ENCODE measurements around the gene CERCAM.
A peak's percentile ranks its signal among the peaks of the same experiment; 100 is the strongest.

The CERCAM gene

GRCh38 chr9:128406848-128407391, 13.7 kb upstream of the CERCAM start:
- Histone ChIP-seq H3K56ac (ENCODE audit: low read length) (peak overlapping the region; percentile 5), H3K27me3 (ENCODE audit: insufficient read depth, low read length, poor library complexity) (peaks cover 10% of the 10 kb centered on the region), H3K4me2 (ENCODE audit: low read length) (no peak overlapping the region), H3K9ac (ENCODE audit: low read length) (no peak overlapping the region), H3K36me3 (ENCODE audit: control insufficient read depth, insufficient read depth, low read length) (no peaks in the 10 kb centered on the region), H3K4me3 (ENCODE audit: low read length) (no peak overlapping the region), H3K27ac (ENCODE audit: low read depth, low read length) (no peak overlapping the region), H3K18ac (ENCODE audit: low read length) (no peak overlapping the region), H2BK5ac (ENCODE audit: low read length) (no peak overlapping the region), H2AK5ac (ENCODE audit: low read length) (no peak overlapping the region), H3K79me2 (ENCODE audit: control insufficient read depth, insufficient read depth, low read length) (no peaks in the 10 kb centered on the region), H4K8ac (ENCODE audit: low read depth, low read length) (no peak overlapping the region), H3K4ac (ENCODE audit: low read depth, low read length) (no peak overlapping the region), H3K23ac (ENCODE audit: low read length) (no peak overlapping the region), H3K4me1 (ENCODE audit: control insufficient read depth, low read depth, low read length) (no peaks in the 10 kb centered on the region), H4K5ac (ENCODE audit: low read length) (no peak overlapping the region), H2BK15ac (replicated peaks; ENCODE audit: low read depth) (no peak overlapping the region), H2BK120ac (ENCODE audit: low read depth, low read length) (no peak overlapping the region), H3K79me1 (ENCODE audit: low read length) (no peaks in the 10 kb centered on the region)
- no peak for DNase-seq
- no CpG with 5 or more reads among the region's 9 CpGs for WGBS (ENCODE audit: extremely low coverage, insufficient coverage, low lambda C conversion rate)

GRCh38 chr9:128408963-128409431, 11.7 kb upstream of the CERCAM start:
- H3K27ac ChIP-seq (ENCODE audit: low read depth, low read length): no peak overlapping the region
- H3K56ac ChIP-seq (ENCODE audit: low read length): no peak overlapping the region
- no peak overlapping the region for H3K23ac ChIP-seq (ENCODE audit: low read length)
- no peak overlapping the region for H2AK5ac ChIP-seq (ENCODE audit: low read length)
- no peak overlapping the region for H4K5ac ChIP-seq (ENCODE audit: low read length)
- no peak overlapping the region for H4K8ac ChIP-seq (ENCODE audit: low read depth, low read length)
- peaks cover 10% of the 10 kb centered on the region for H3K27me3 ChIP-seq (ENCODE audit: insufficient read depth, low read length, poor library complexity)
- H3K4me1 ChIP-seq (ENCODE audit: control insufficient read depth, low read depth, low read length): no peaks in the 10 kb centered on the region
- H3K79me1 ChIP-seq (ENCODE audit: low read length): no peaks in the 10 kb centered on the region
- H2BK15ac ChIP-seq (replicated peaks; ENCODE audit: low read depth): no peak overlapping the region
- H3K79me2 ChIP-seq (ENCODE audit: control insufficient read depth, insufficient read depth, low read length): no peaks in the 10 kb centered on the region
- no peak overlapping the region for H3K18ac ChIP-seq (ENCODE audit: low read length)
- WGBS (ENCODE audit: extremely low coverage, insufficient coverage, low lambda C conversion rate): no CpG with 5 or more reads among the region's 26 CpGs
- no peak overlapping the region for H2BK5ac ChIP-seq (ENCODE audit: low read length)
- no peak overlapping the region for H2BK120ac ChIP-seq (ENCODE audit: low read depth, low read length)
- H3K9ac ChIP-seq (ENCODE audit: low read length): no peak overlapping the region
- no peak overlapping the region for H3K4me2 ChIP-seq (ENCODE audit: low read length)
- H3K4ac ChIP-seq (ENCODE audit: low read depth, low read length): no peak overlapping the region
- no peak overlapping the region for H3K4me3 ChIP-seq (ENCODE audit: low read length)
- H3K36me3 ChIP-seq (ENCODE audit: control insufficient read depth, insufficient read depth, low read length): no peaks in the 10 kb centered on the region
- no peak for DNase-seq

- no peak for DNase-seq
- H2BK5ac ChIP-seq (ENCODE audit: low read length): no peak overlapping the region
- no peak overlapping the region for H3K27ac ChIP-seq (ENCODE audit: low read depth, low read length)
- H4K5ac ChIP-seq (ENCODE audit: low read length): no peak overlapping the region
- H3K27me3 ChIP-seq (ENCODE audit: insufficient read depth, low read length, poor library complexity): peaks cover 10% of the 10 kb centered on the region
- H3K56ac ChIP-seq (ENCODE audit: low read length): no peak overlapping the region
- H3K79me1 ChIP-seq (ENCODE audit: low read length): no peaks in the 10 kb centered on the region
- no peak overlapping the region for H4K8ac ChIP-seq (ENCODE audit: low read depth, low read length)
- H2BK15ac ChIP-seq (replicated peaks; ENCODE audit: low read depth): no peak overlapping the region
- H3K4me1 ChIP-seq (ENCODE audit: control insufficient read depth, low read depth, low read length): no peaks in the 10 kb centered on the region
- no peak overlapping the region for H2BK120ac ChIP-seq (ENCODE audit: low read depth, low read length)
- H3K4ac ChIP-seq (ENCODE audit: low read depth, low read length): no peak overlapping the region
- no peak overlapping the region for H3K18ac ChIP-seq (ENCODE audit: low read length)
- no CpG with 5 or more reads among the region's 8 CpGs for WGBS (ENCODE audit: extremely low coverage, insufficient coverage, low lambda C conversion rate)
- no peaks in the 10 kb centered on the region for H3K36me3 ChIP-seq (ENCODE audit: control insufficient read depth, insufficient read depth, low read length)
- H2AK5ac ChIP-seq (ENCODE audit: low read length): no peak overlapping the region
- H3K9ac ChIP-seq (ENCODE audit: low read length): no peak overlapping the region
- no peak overlapping the region for H3K23ac ChIP-seq (ENCODE audit: low read length)
- H3K79me2 ChIP-seq (ENCODE audit: control insufficient read depth, insufficient read depth, low read length): no peaks in the 10 kb centered on the region
- no peak overlapping the region for H3K4me3 ChIP-seq (ENCODE audit: low read length)
- H3K4me2 ChIP-seq (ENCODE audit: low read length): no peak overlapping the region
Measured at GRCh38 chr9:128409450-128409849, 11.2 kb upstream of the CERCAM start.

- Histone ChIP-seq H4K5ac (ENCODE audit: low read length) (no peak overlapping the region), H3K9ac (ENCODE audit: low read length) (no peak overlapping the region), H2BK15ac (replicated peaks; ENCODE audit: low read depth) (no peak overlapping the region), H3K27me3 (ENCODE audit: insufficient read depth, low read length, poor library complexity) (peaks cover 10% of the 10 kb centered on the region), H2BK120ac (ENCODE audit: low read depth, low read length) (no peak overlapping the region), H3K56ac (ENCODE audit: low read length) (no peak overlapping the region), H3K23ac (ENCODE audit: low read length) (no peak overlapping the region), H3K79me1 (ENCODE audit: low read length) (no peaks in the 10 kb centered on the region), H3K36me3 (ENCODE audit: control insufficient read depth, insufficient read depth, low read length) (no peaks in the 10 kb centered on the region), H2BK5ac (ENCODE audit: low read length) (no peak overlapping the region), H3K4ac (ENCODE audit: low read depth, low read length) (no peak overlapping the region), H3K79me2 (ENCODE audit: control insufficient read depth, insufficient read depth, low read length) (no peaks in the 10 kb centered on the region), H3K4me3 (ENCODE audit: low read length) (no peak overlapping the region), H2AK5ac (ENCODE audit: low read length) (no peak overlapping the region), H3K27ac (ENCODE audit: low read depth, low read length) (no peak overlapping the region), H4K8ac (ENCODE audit: low read depth, low read length) (no peak overlapping the region), H3K18ac (ENCODE audit: low read length) (no peak overlapping the region), H3K4me2 (ENCODE audit: low read length) (no peak overlapping the region), H3K4me1 (ENCODE audit: control insufficient read depth, low read depth, low read length) (no peaks in the 10 kb centered on the region)
- DNase-seq: peak; percentile 59
- no CpG with 5 or more reads among the region's 6 CpGs for WGBS (ENCODE audit: extremely low coverage, insufficient coverage, low lambda C conversion rate)
Measured at GRCh38 chr9:128409978-128410377, 10.7 kb upstream of the CERCAM start.

- no peak for DNase-seq
- H3K4ac ChIP-seq (ENCODE audit: low read depth, low read length): no peak overlapping the region
- no peak overlapping the region for H3K9ac ChIP-seq (ENCODE audit: low read length)
- H3K79me2 ChIP-seq (ENCODE audit: control insufficient read depth, insufficient read depth, low read length): no peaks in the 10 kb centered on the region
- no peak overlapping the region for H2BK15ac ChIP-seq (replicated peaks; ENCODE audit: low read depth)
- H2AK5ac ChIP-seq (ENCODE audit: low read length): no peak overlapping the region
- no peak overlapping the region for H3K18ac ChIP-seq (ENCODE audit: low read length)
- H4K5ac ChIP-seq (ENCODE audit: low read length): no peak overlapping the region
- H2BK5ac ChIP-seq (ENCODE audit: low read length): no peak overlapping the region
- H3K56ac ChIP-seq (ENCODE audit: low read length): no peak overlapping the region
- no CpG with 5 or more reads among the region's 11 CpGs for WGBS (ENCODE audit: extremely low coverage, insufficient coverage, low lambda C conversion rate)
- peaks cover 10% of the 10 kb centered on the region for H3K27me3 ChIP-seq (ENCODE audit: insufficient read depth, low read length, poor library complexity)
- H3K23ac ChIP-seq (ENCODE audit: low read length): no peak overlapping the region
- H3K4me1 ChIP-seq (ENCODE audit: control insufficient read depth, low read depth, low read length): peaks cover 3% of the 10 kb centered on the region
- no peak overlapping the region for H3K4me2 ChIP-seq (ENCODE audit: low read length)
- H3K4me3 ChIP-seq (ENCODE audit: low read length): no peak overlapping the region
- H3K79me1 ChIP-seq (ENCODE audit: low read length): no peaks in the 10 kb centered on the region
- H3K36me3 ChIP-seq (ENCODE audit: control insufficient read depth, insufficient read depth, low read length): no peaks in the 10 kb centered on the region
- H4K8ac ChIP-seq (ENCODE audit: low read depth, low read length): no peak overlapping the region
- H3K27ac ChIP-seq (ENCODE audit: low read depth, low read length): no peak overlapping the region
- H2BK120ac ChIP-seq (ENCODE audit: low read depth, low read length): no peak overlapping the region
Measured at GRCh38 chr9:128411364-128412119, 9.1 kb upstream of the CERCAM start.
